Neural progenitor cell (in vitro differentiated cells): ENCODE data around the gene REL. TPM values are rescaled to one million over a fixed set of nuclear protein-coding genes. Genes with fewer than 3 reads are reported as not detected.

Experiments
- DNase-seq: peaks from one replicate; pipeline ENCODE4 v3.0.0-alpha.2; 2016; ENCODE audit warnings: low spot score
- H2AFZ ChIP-seq: fragments of 200-600 bp; sonication (generic); replicated peaks from 2 replicates; pipeline ENCODE4 v1.6.1; 2016; ENCODE audit warnings: antibody characterized with exemption
- H3F3A ChIP-seq: fragments of 200-600 bp; sonication (generic); 2 replicates; pipeline ENCODE4 v1.6.1; 2016; ENCODE audit warnings: antibody characterized with exemption, low read depth
- H3K27ac ChIP-seq: fragments of 200-600 bp; sonication (generic); 2 replicates; pipeline ENCODE4 v1.5.1; 2016; ENCODE audit warnings: mild to moderate bottlenecking
- H3K27me3 ChIP-seq: fragments of 200-600 bp; sonication (generic); 2 replicates; pipeline ENCODE4 v1.6.1; 2016; ENCODE audit warnings: mild to moderate bottlenecking, moderate library complexity
- H3K36me3 ChIP-seq: fragments of 200-600 bp; sonication (generic); 2 replicates; pipeline ENCODE4 v1.5.1; 2016
- H3K4me1 ChIP-seq: fragments of 200-600 bp; sonication (generic); 2 replicates; pipeline ENCODE4 v1.6.1; 2016; ENCODE audit warnings: mixed run types
- H3K4me2 ChIP-seq: fragments of 200-600 bp; sonication (generic); 2 replicates; pipeline ENCODE4 v1.6.1; 2016
- H3K4me3 ChIP-seq: fragments of 200-600 bp; sonication (generic); 2 replicates; pipeline ENCODE4 v1.5.1; 2016
- H3K79me2 ChIP-seq: fragments of 200-600 bp; sonication (generic); 2 replicates; pipeline ENCODE4 v1.6.1; 2016; ENCODE audit warnings: low read depth
- H3K9ac ChIP-seq: fragments of 200-600 bp; sonication (generic); 2 replicates; pipeline ENCODE4 v1.6.1; 2016
- H3K9me3 ChIP-seq: fragments of 200-600 bp; sonication (generic); 2 replicates; pipeline ENCODE4 v1.5.1; 2016; ENCODE audit warnings: low read depth
- H4K20me1 ChIP-seq: fragments of 200-600 bp; sonication (generic); 2 replicates; pipeline ENCODE4 v1.6.1; 2016; ENCODE audit warnings: low read depth
- H3K27ac Mint-ChIP-seq: 3 replicates; pipeline ENCODE4 v1.8.0; 2021; ENCODE audit warnings: mixed read lengths
- H3K27me3 Mint-ChIP-seq: 2 replicates; pipeline ENCODE4 v1.8.0; 2022; ENCODE audit warnings: low read depth, mild to moderate bottlenecking, inconsistent platforms, moderate library complexity, mixed read lengths; ENCODE audit not compliant: insufficient read depth
- H3K36me3 Mint-ChIP-seq: 3 replicates; pipeline ENCODE4 v1.8.0; 2021; ENCODE audit warnings: mixed read lengths
- H3K4me1 Mint-ChIP-seq: 3 replicates; pipeline ENCODE4 v1.8.0; 2021; ENCODE audit warnings: mixed read lengths
- H3K4me3 Mint-ChIP-seq: 3 replicates; pipeline ENCODE4 v1.8.0; 2021; ENCODE audit warnings: mild to moderate bottlenecking, moderate library complexity, mixed read lengths
- H3K9me3 Mint-ChIP-seq: 3 replicates; pipeline ENCODE4 v1.8.0; 2020; ENCODE audit warnings: mixed read lengths
- CTCF ChIP-seq: fragments of 200-600 bp; sonication (generic); IDR thresholded peaks from 2 replicates; pipeline ENCODE4 v1.5.1; 2017; ENCODE audit warnings: antibody characterized with exemption, mild to moderate bottlenecking
- EZH2 ChIP-seq: fragments of 200-600 bp; sonication (generic); IDR thresholded peaks from 2 replicates; pipeline ENCODE4 v1.6.1; 2017; ENCODE audit warnings: antibody characterized with exemption, mild to moderate bottlenecking, moderate library complexity
- EZH2phosphoT487 ChIP-seq: fragments of 200-600 bp; sonication (generic); IDR thresholded peaks from 2 replicates; pipeline ENCODE4 v1.6.1; 2017; ENCODE audit warnings: antibody characterized with exemption
- total RNA-seq: library from RNA; depleted of rRNA; stranded (reverse); fragments of >200 nt; gene quantifications from 2 replicates; pipeline ENCODE4 v1.2.3, GENCODE V29; 2015; ENCODE audit warnings: low replicate concordance

Gene REL
- total RNA-seq, 1 donor from 2014 or later, result 12.0 TPM

GRCh38 chr2:60958361-60958760, 77.0 kb downstream of the REL start:
- Histone ChIP-seq H3K9me3 (no peaks in the 10 kb centered on the region), H3K4me2 (no peak overlapping the region), H3K4me1 (no peaks in the 10 kb centered on the region), H3K36me3 (no peaks in the 10 kb centered on the region), H3F3A (no peaks in the 10 kb centered on the region), H3K9ac (no peak overlapping the region), H3K79me2 (no peaks in the 10 kb centered on the region), H3K27ac (no peak overlapping the region), H4K20me1 (no peaks in the 10 kb centered on the region), H3K4me3 (no peak overlapping the region), H3K27me3 (no peaks in the 10 kb centered on the region), H2AFZ (no peak overlapping the region)
- peaks cover 3% of the 10 kb centered on the region for H3K36me3 Mint-ChIP-seq
- H3K4me3 Mint-ChIP-seq, result no peak overlapping the region
- no peaks in the 10 kb centered on the region for H3K4me1 Mint-ChIP-seq
- TF ChIP-seq EZH2phosphoT487 (no peak), CTCF (no peak), EZH2 (no peak)
- no peak overlapping the region for H3K27ac Mint-ChIP-seq
- no peaks in the 10 kb centered on the region for H3K9me3 Mint-ChIP-seq
- H3K27me3 Mint-ChIP-seq, result no peaks in the 10 kb centered on the region
- DNase-seq, result no peak

- Histone ChIP-seq H3K4me1 (no peaks in the 10 kb centered on the region), H3K4me3 (no peak overlapping the region), H3K9me3 (no peaks in the 10 kb centered on the region), H3K4me2 (no peak overlapping the region), H3K36me3 (no peaks in the 10 kb centered on the region), H3K9ac (no peak overlapping the region), H3K27ac (no peak overlapping the region), H2AFZ (no peak overlapping the region), H4K20me1 (no peaks in the 10 kb centered on the region), H3F3A (no peaks in the 10 kb centered on the region), H3K79me2 (no peaks in the 10 kb centered on the region), H3K27me3 (no peaks in the 10 kb centered on the region)
- DNase-seq, result no peak
- Mint-ChIP-seq H3K36me3 (peaks cover 2% of the 10 kb centered on the region), H3K4me1 (no peaks in the 10 kb centered on the region), H3K27ac (no peak overlapping the region), H3K9me3 (no peaks in the 10 kb centered on the region), H3K27me3 (no peaks in the 10 kb centered on the region), H3K4me3 (no peak overlapping the region)
- TF ChIP-seq EZH2phosphoT487 (no peak), CTCF (no peak), EZH2 (no peak)
Observed at GRCh38 chr2:60958800-60959199, 77.4 kb downstream of the REL start.

- Histone ChIP-seq H3F3A (no peaks in the 10 kb centered on the region), H3K4me2 (no peak overlapping the region), H2AFZ (no peak overlapping the region), H4K20me1 (no peaks in the 10 kb centered on the region), H3K27ac (no peak overlapping the region), H3K4me1 (no peaks in the 10 kb centered on the region), H3K36me3 (no peaks in the 10 kb centered on the region), H3K9ac (no peak overlapping the region), H3K9me3 (no peaks in the 10 kb centered on the region), H3K27me3 (no peaks in the 10 kb centered on the region), H3K4me3 (no peak overlapping the region), H3K79me2 (no peaks in the 10 kb centered on the region)
- no peaks in the 10 kb centered on the region for H3K4me1 Mint-ChIP-seq
- no peak for TF ChIP-seq EZH2phosphoT487
- no peak for TF ChIP-seq EZH2
- no peak for TF ChIP-seq CTCF
- no peaks in the 10 kb centered on the region for H3K27me3 Mint-ChIP-seq
- no peak overlapping the region for H3K4me3 Mint-ChIP-seq
- H3K27ac Mint-ChIP-seq, result no peak overlapping the region
- H3K36me3 Mint-ChIP-seq, result peaks cover 2% of the 10 kb centered on the region
- DNase-seq, result no peak
- H3K9me3 Mint-ChIP-seq, result no peaks in the 10 kb centered on the region
Observed at GRCh38 chr2:60959501-60959900, 78.1 kb downstream of the REL start.

DNA sequence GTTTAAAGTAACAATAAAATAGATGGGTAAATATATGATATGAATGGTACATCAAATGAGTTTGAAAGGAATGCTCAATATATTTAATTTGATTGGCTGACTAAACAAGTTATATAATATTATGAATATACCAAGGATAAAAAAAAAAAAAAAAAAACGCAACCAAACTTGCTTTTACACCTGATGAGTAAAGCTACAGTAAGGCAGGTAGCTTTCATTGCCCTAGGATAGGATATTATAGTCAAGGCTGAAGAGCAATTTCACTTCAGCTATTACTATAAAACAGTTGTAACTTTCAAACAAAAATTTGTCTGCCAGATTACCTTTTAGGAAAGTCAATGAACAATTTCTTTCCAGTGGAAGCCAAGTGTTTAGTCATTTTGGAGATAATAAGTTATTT, 79.3 kb downstream of the REL start:
- Histone ChIP-seq H3K4me3 (no peak overlapping the region), H3K27ac (no peak overlapping the region), H3K4me1 (no peaks in the 10 kb centered on the region), H3K4me2 (no peak overlapping the region), H2AFZ (no peak overlapping the region), H3K27me3 (no peaks in the 10 kb centered on the region), H3K36me3 (no peaks in the 10 kb centered on the region), H4K20me1 (no peaks in the 10 kb centered on the region), H3K79me2 (no peaks in the 10 kb centered on the region), H3F3A (no peaks in the 10 kb centered on the region), H3K9ac (no peak overlapping the region), H3K9me3 (no peaks in the 10 kb centered on the region)
- TF ChIP-seq EZH2phosphoT487, result no peak
- TF ChIP-seq EZH2, result no peak
- TF ChIP-seq CTCF, result no peak
- DNase-seq, result no peak
- no peak overlapping the region for H3K4me3 Mint-ChIP-seq
- no peaks in the 10 kb centered on the region for H3K4me1 Mint-ChIP-seq
- no peaks in the 10 kb centered on the region for H3K9me3 Mint-ChIP-seq
- H3K36me3 Mint-ChIP-seq, result peaks cover 2% of the 10 kb centered on the region
- no peak overlapping the region for H3K27ac Mint-ChIP-seq
- H3K27me3 Mint-ChIP-seq, result no peaks in the 10 kb centered on the region
